B cell (primary cell): Measurements from ENCODE around the gene GEMIN4. TPM values are rescaled to one million over a fixed set of nuclear protein-coding genes. Genes with fewer than 3 reads are reported as not detected.
A peak's percentile ranks its signal among the peaks of the same experiment; 100 is the strongest.
"Not testable (repeated sequence)": the region's sequence is repeated elsewhere in the genome, so short reads cannot be mapped to it uniquely, and the experiment has no call there.

Experiments used
- ATAC-seq: fragments of 200-7000 bp; cut with Tn5 transposase; one replicate; pipeline ENCODE4 v1.10.0; 2021; ENCODE audit warnings: low read depth, mild to moderate bottlenecking, moderate number of reproducible peaks, moderate library complexity
- CTCF ChIA-PET: fragments of 350-600 bp; sonication (Branson Sonifier 250); formaldehyde crosslinking; loops from one replicate; lab custom pipeline; 2021; ENCODE audit warnings: antibody characterized with exemption, inconsistent platforms; lab: Charles Lee
- POLR2A ChIA-PET: fragments of 350-600 bp; sonication (Branson Sonifier 250); formaldehyde crosslinking; loops from one replicate; lab custom pipeline; 2021; ENCODE audit warnings: antibody characterized with exemption; lab: Charles Lee
- DNase-seq: peaks from one replicate; pipeline ENCODE4 v3.0.0; 2013
- H2AFZ ChIP-seq: 2 replicates; pipeline ENCODE4 v1.6.1; 2012; ENCODE audit warnings: mild to moderate bottlenecking, low read depth, low read length; ENCODE audit not compliant: insufficient read depth, poor library complexity, severe bottlenecking
- H3K27ac ChIP-seq, 2 donors: 1 replicate in 1 of 2; 2 replicates in 1 of 2; pipeline ENCODE4 v1.5.1; 2012 to 2013; ENCODE audit warnings: low read length in 2 of 2, mild to moderate bottlenecking in 2 of 2, moderate library complexity in 1 of 2
- H3K27me3 ChIP-seq, 4 experiments: fragments of 200-600 bp in 1 of 4; sonication (generic) in 1 of 4; replicated peaks in 1 of 4; 1 replicate in 2 of 4; 2 replicates in 2 of 4; pipeline versions ENCODE4 v1.6.1 to v1.7.0; 2013 to 2016; ENCODE audit warnings: low read length in 3 of 4, mild to moderate bottlenecking in 2 of 4, mixed read lengths in 1 of 4, moderate library complexity in 1 of 4; ENCODE audit not compliant: insufficient read depth in 4 of 4, control insufficient read depth in 3 of 4; ENCODE audit errors: control extremely low read depth in 1 of 4
- H3K36me3 ChIP-seq, 2 experiments: replicated peaks in 1 of 2; 1 replicate in 1 of 2; 2 replicates in 1 of 2; pipeline versions ENCODE4 v1.6.1 to v1.7.1; 2013; ENCODE audit warnings: low read length in 1 of 2; ENCODE audit not compliant: insufficient read depth in 2 of 2, control insufficient read depth in 1 of 2; ENCODE audit errors: control extremely low read depth in 1 of 2, extremely low read depth in 1 of 2
- H3K4me1 ChIP-seq, 2 donors: fragments of 200-600 bp in 1 of 2; sonication (generic) in 1 of 2; 1 replicate in 1 of 2; 2 replicates in 1 of 2; pipeline versions ENCODE4 v1.5.1 to v1.6.1; 2013 to 2017; ENCODE audit warnings: low read length in 2 of 2; ENCODE audit not compliant: control insufficient read depth in 2 of 2, insufficient read depth in 2 of 2
- H3K4me2 ChIP-seq: replicated peaks from 2 replicates; pipeline ENCODE3; 2012; ENCODE audit warnings: mild to moderate bottlenecking, low read depth, low read length; ENCODE audit not compliant: poor library complexity, severe bottlenecking
- H3K4me3 ChIP-seq, 5 experiments: fragments of 200-600 bp in 1 of 5; sonication (generic) in 1 of 5; 1 replicate in 3 of 5; 2 replicates in 2 of 5; pipeline versions ENCODE4 v1.5.1 to v1.7.0; 2011 to 2016; ENCODE audit warnings: low read length in 4 of 5, mild to moderate bottlenecking in 4 of 5, low read depth in 2 of 5, control low read depth in 1 of 5, moderate library complexity in 1 of 5; ENCODE audit not compliant: insufficient read depth in 1 of 5; ENCODE audit errors: control extremely low read depth in 1 of 5, extremely low read depth in 1 of 5
- H3K79me2 ChIP-seq: fragments of 200-600 bp; sonication (generic); one replicate; pipeline ENCODE4 v1.6.0; 2016; ENCODE audit warnings: low read length; ENCODE audit not compliant: control insufficient read depth, insufficient read depth
- H3K9ac ChIP-seq: fragments of 200-600 bp; sonication (generic); 2 replicates; pipeline ENCODE4 v1.6.1; 2017; ENCODE audit warnings: mild to moderate bottlenecking, low read length, moderate library complexity
- H3K9me3 ChIP-seq, 3 donors: one replicate each; pipeline versions ENCODE4 v1.6.1 to v1.7.1; 2013; ENCODE audit warnings: low read length in 2 of 3; ENCODE audit not compliant: control insufficient read depth in 2 of 3, insufficient read depth in 1 of 3; ENCODE audit errors: control extremely low read depth in 1 of 3
- H4K20me1 ChIP-seq: 2 replicates; pipeline ENCODE4 v1.6.0; 2012; ENCODE audit warnings: mild to moderate bottlenecking, low read length; ENCODE audit not compliant: insufficient read depth, control insufficient read depth, poor library complexity, severe bottlenecking
- H3K27ac Mint-ChIP-seq: one replicate; pipeline ENCODE4 v1.8.0; 2021; ENCODE audit warnings: mixed read lengths
- H3K27me3 Mint-ChIP-seq: one replicate; pipeline ENCODE4 v1.8.0; 2021; ENCODE audit warnings: mixed read lengths
- H3K4me1 Mint-ChIP-seq: one replicate; pipeline ENCODE4 v1.8.0; 2021; ENCODE audit warnings: mixed read lengths
- H3K4me3 Mint-ChIP-seq: one replicate; pipeline ENCODE4 v1.8.0; 2021; ENCODE audit warnings: mixed read lengths
- H3K9me3 Mint-ChIP-seq: one replicate; pipeline ENCODE4 v1.8.0; 2022; ENCODE audit warnings: mixed read lengths; ENCODE audit not compliant: insufficient read depth
- EZH2 ChIP-seq: IDR thresholded peaks from 2 replicates; pipeline ENCODE4 v1.6.1; 2012; ENCODE audit warnings: borderline replicate concordance, low read depth, mild to moderate bottlenecking, moderate library complexity, low read length; ENCODE audit not compliant: insufficient read depth, poor library complexity, severe bottlenecking
- WGBS: methylation state at CpG from one replicate; pipeline ENCODE4 v1.1.5; 2013; ENCODE audit warnings: missing lambda C conversion rate; ENCODE audit not compliant: insufficient coverage; 5-methylcytosine and 5-hydroxymethylcytosine counted together
- intact Hi-C: fragments of 100-400 bp; cut with micrococcal nuclease; formaldehyde crosslinking; loops from one replicate; pipeline ENCODE4 v1.10.0; 2022
- polyA plus RNA-seq: library from polyadenylated mRNA; depleted of rRNA; stranded (reverse); fragments of >200 nt; gene quantifications from 2 replicates; pipeline ENCODE4 v1.2.3, GENCODE V29; 2012
- total RNA-seq, 2 donors: library from RNA; stranded (reverse); fragments of 120-200 nt in 1 of 2; gene quantifications; 1 replicate in 1 of 2; 2 replicates in 1 of 2; pipeline versions ENCODE4 v1.2.3 to v1.2.4, GENCODE V29; 2013 to 2022
- TF ChIP-seq, protein P1 (sequence below): fragments of 200-600 bp; IDR thresholded peaks from one replicate; pipeline ENCODE4 v1.8.0; 2022; ENCODE audit warnings: antibody characterized with exemption, mild to moderate bottlenecking

GEMIN4 gene
- total and polyA plus RNA-seq, 2 donors (not counting 1 experiment from before 2014, with no cell fraction given) = 25.6 to 26.1 TPM

DNA sequence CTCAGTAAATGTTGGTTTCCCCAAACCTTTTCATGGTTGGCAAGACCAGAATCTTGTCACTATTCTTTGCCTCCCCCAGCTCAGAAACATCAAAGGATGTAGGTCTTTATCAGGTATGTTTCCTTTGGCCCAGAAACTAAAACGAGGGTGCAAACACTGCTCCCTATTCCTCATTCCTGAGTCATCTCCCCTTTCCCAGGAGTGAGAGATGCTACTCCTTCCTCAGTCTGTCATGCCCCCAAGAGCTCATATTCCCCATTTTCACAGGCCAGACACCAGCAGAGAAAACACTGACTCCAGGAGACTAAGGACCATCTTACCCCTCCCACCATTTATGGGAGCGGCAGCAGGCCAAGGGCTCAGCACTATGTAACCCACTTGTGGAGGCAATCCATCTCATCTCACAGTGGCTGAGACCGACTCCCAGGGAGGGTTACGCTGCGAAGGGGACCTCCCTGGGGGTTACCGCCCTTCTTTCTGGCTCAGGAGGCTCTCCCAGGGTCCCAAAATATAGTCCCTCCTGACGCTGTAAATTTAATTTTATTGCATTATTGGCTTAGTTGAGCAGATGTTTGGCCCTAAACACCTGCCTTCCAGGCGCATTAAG, 1.5 kb downstream of the GEMIN4 start:
- H3K4me3 ChIP-seq = peak overlapping the region in 2 of 5 experiments; percentile 81 to 89
- DNase-seq = no peak
- intact Hi-C loops = no loop called here

GRCh38 chr17:749359-749758, 2.7 kb downstream of the GEMIN4 start:
- Histone ChIP-seq H3K36me3 (peaks cover 0 to 37% of the 10 kb centered on the region in 2 experiments), H3K4me1 (peaks cover 18 to 27% of the 10 kb centered on the region in 2 donors), H4K20me1 (peaks cover 31% of the 10 kb centered on the region), H3K79me2 (peaks cover 40% of the 10 kb centered on the region)
- WGBS = 88% methylated on average over 5 of the region's 7 CpGs
- H3K27me3 ChIP-seq, H3K4me3 ChIP-seq, H2AFZ ChIP-seq, H3K9me3 ChIP-seq, ATAC-seq, H3K4me2 ChIP-seq, DNase-seq, H3K27ac ChIP-seq, CTCF ChIA-PET, intact Hi-C loops, H3K9me3 Mint-ChIP-seq, H3K27ac Mint-ChIP-seq, H3K9ac ChIP-seq, POLR2A ChIA-PET, H3K27me3 Mint-ChIP-seq: not testable (repeated sequence)
- Mint-ChIP-seq H3K4me1 (peaks cover 38% of the 10 kb centered on the region), H3K4me3 (peak overlapping the region; percentile 3)

More for the DNA sequence above, 1.5 kb downstream of the GEMIN4 start:
- H3K9me3 ChIP-seq = no peaks in the 10 kb centered on the region
- H3K9ac ChIP-seq = peak overlapping the region; percentile 95
- peaks cover 40% of the 10 kb centered on the region for H3K79me2 ChIP-seq
- TF ChIP-seq EZH2 = no peak
- TF ChIP-seq, protein P1, sequence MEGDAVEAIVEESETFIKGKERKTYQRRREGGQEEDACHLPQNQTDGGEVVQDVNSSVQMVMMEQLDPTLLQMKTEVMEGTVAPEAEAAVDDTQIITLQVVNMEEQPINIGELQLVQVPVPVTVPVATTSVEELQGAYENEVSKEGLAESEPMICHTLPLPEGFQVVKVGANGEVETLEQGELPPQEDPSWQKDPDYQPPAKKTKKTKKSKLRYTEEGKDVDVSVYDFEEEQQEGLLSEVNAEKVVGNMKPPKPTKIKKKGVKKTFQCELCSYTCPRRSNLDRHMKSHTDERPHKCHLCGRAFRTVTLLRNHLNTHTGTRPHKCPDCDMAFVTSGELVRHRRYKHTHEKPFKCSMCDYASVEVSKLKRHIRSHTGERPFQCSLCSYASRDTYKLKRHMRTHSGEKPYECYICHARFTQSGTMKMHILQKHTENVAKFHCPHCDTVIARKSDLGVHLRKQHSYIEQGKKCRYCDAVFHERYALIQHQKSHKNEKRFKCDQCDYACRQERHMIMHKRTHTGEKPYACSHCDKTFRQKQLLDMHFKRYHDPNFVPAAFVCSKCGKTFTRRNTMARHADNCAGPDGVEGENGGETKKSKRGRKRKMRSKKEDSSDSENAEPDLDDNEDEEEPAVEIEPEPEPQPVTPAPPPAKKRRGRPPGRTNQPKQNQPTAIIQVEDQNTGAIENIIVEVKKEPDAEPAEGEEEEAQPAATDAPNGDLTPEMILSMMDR = no peak
- Mint-ChIP-seq H3K27ac (peak overlapping the region; percentile 90), H3K4me3 (peak overlapping the region; percentile 96), H3K9me3 (no peaks in the 10 kb centered on the region), H3K27me3 (no peaks in the 10 kb centered on the region), H3K4me1 (peaks cover 38% of the 10 kb centered on the region)
- no peak overlapping the region for H3K27ac ChIP-seq
- no peak for ATAC-seq
- no peaks in the 10 kb centered on the region for H3K27me3 ChIP-seq
- peak overlapping the region; percentile 100 for H3K4me2 ChIP-seq
- H3K4me1 ChIP-seq = peaks cover 18 to 27% of the 10 kb centered on the region in 2 donors
- H4K20me1 ChIP-seq = peaks cover 29% of the 10 kb centered on the region
- peaks cover 0 to 25% of the 10 kb centered on the region in 2 experiments for H3K36me3 ChIP-seq
- WGBS = 91% methylated on average over 6 of the region's 8 CpGs
- CTCF ChIA-PET = interaction anchor here (1.6 to 3.2 kb wide), 3 partner anchors 9 to 338 kb away, joined by 6 to 9 read pairs (median 7); no protein-coding TSS in a partner anchor
- POLR2A ChIA-PET = no interaction called here
- no peak overlapping the region for H2AFZ ChIP-seq

DNA sequence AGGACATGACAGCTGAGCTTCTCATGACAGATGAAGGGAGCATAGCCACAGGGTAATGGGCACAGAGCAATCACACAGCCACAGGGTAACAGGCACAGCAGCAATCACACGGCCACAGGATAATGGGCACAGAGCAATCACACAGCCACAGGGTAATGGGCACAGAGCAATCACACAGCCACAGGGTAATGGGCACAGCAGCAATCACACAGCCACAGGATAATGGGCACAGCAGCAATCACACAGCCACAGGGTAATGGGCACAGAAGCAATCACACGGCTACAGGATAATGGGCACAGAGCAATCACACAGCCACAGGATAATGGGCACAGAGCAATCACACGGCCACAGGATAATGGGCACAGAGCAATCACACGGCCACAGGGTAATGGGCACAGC, 3.5 kb downstream of the GEMIN4 start:
- peaks cover 40% of the 10 kb centered on the region for H3K79me2 ChIP-seq
- CTCF ChIA-PET = interaction anchor here (1.4 kb wide), 1 partner anchor 48 kb away, joined by 3 read pairs; no protein-coding TSS in a partner anchor
- POLR2A ChIA-PET, H3K27me3 ChIP-seq, H3K4me3 ChIP-seq, H3K9me3 ChIP-seq, H3K27ac Mint-ChIP-seq, H3K9me3 Mint-ChIP-seq, H3K27me3 Mint-ChIP-seq, H3K27ac ChIP-seq, DNase-seq, H3K4me3 Mint-ChIP-seq, intact Hi-C loops, ATAC-seq, H2AFZ ChIP-seq, H3K9ac ChIP-seq, H3K4me2 ChIP-seq: not testable (repeated sequence)
- peaks cover 37% of the 10 kb centered on the region for H4K20me1 ChIP-seq
- 95% methylated on average over 3 of the region's 4 CpGs for WGBS
- peaks cover 38% of the 10 kb centered on the region for H3K4me1 Mint-ChIP-seq
- H3K36me3 ChIP-seq = peaks cover 0 to 45% of the 10 kb centered on the region in 2 experiments
- H3K4me1 ChIP-seq = peaks cover 18 to 27% of the 10 kb centered on the region in 2 donors
